ENCODE data around the gene SLC25A22.

The SLC25A22 gene

GRCh38 chr11:742571-743201 lies 55.4 kb downstream of the SLC25A22 start:
- DNase-seq = no peak

GRCh38 chr11:742156-742546 lies 55.9 kb downstream of the SLC25A22 start:
- no peak for DNase-seq

All from activated CD4-positive, alpha-beta T cell treated with anti-CD3 and anti-CD28 coated beads for 1 hour (primary cell).